Smooth muscle cell of the pulmonary artery (primary cell): ENCODE results near the gene TRPM8. TPM values are rescaled to one million over a fixed set of nuclear protein-coding genes. Genes with fewer than 3 reads are reported as not detected.

Experiments used
- total RNA-seq: library from RNA; depleted of rRNA; stranded (reverse); fragments of >200 nt; gene quantifications from 2 replicates; pipeline ENCODE4 v1.2.3, GENCODE V29; 2014

TRPM8 gene
- total RNA-seq, result 0.20 and 0.23 TPM in 2 replicates

GRCh38 chr2:233917116-233917515 is at the start of gene TRPM8:
TSS of gene TRPM8 (plus strand) at chr2:233917373. CDS start at chr2:233926538, 9,165 bp downstream.

GRCh38 chr2:233867993-233868532 is 49.1 kb upstream of the TRPM8 start, which contains the start of gene MSL3B:
TSS of gene MSL3B (minus strand) at chr2:233868386.

GRCh38 chr2:234050455-234051135 is 133.4 kb downstream of the TRPM8 start, which contains the start of gene SPP2:
TSS of gene SPP2 (plus strand) at chr2:234050702. CDS start at chr2:234050787, 85 bp downstream.

Other genes starting within 250 kb of the TRPM8 start
- not detected in 2 replicates for gene UGT1A9, start 245.5 kb upstream of the TRPM8 start, total RNA-seq
- gene UGT1A7, start 235.5 kb upstream of the TRPM8 start, total RNA-seq, result 0.07 and 0.96 TPM in 2 replicates
- 0.10 TPM in 1 of 2 replicates, not detected in the other for gene UGT1A6, start 224.5 kb upstream of the TRPM8 start, total RNA-seq
- not detected in 2 replicates for gene UGT1A5, start 204.5 kb upstream of the TRPM8 start, total RNA-seq
- not detected in 2 replicates for gene UGT1A4, start 198.6 kb upstream of the TRPM8 start, total RNA-seq
- not detected in 2 replicates for gene UGT1A3, start 188.3 kb upstream of the TRPM8 start, total RNA-seq
- 0.07 TPM in 1 of 2 replicates, not detected in the other for gene UGT1A1, start 157.1 kb upstream of the TRPM8 start, total RNA-seq
- not detected in 2 replicates for gene MROH2A, start 139.0 kb upstream of the TRPM8 start, total RNA-seq
- 2.6 and 5.2 TPM in 2 replicates for gene HJURP, start 62.8 kb upstream of the TRPM8 start, total RNA-seq
- not detected in 2 replicates for gene SPP2, start 133.3 kb downstream of the TRPM8 start, total RNA-seq